SK-N-SH (cell line): ENCODE data around the gene GABRR2. TPM values are rescaled to one million over a fixed set of nuclear protein-coding genes. Genes with fewer than 3 reads are reported as not detected.

Experiments
- CTCF ChIA-PET: fragments of 300-600, 350-600 bp; formaldehyde crosslinking; extraction: SDS; loops from one replicate; lab custom pipeline; 2021; lab: Yijun Ruan, JAX
- POLR2A ChIA-PET: fragments of 350-600 bp; sonication (Branson Sonifier 250); formaldehyde crosslinking; extraction: SDS; loops from one replicate; lab custom pipeline; 2020; ENCODE audit warnings: antibody characterized with exemption, inconsistent platforms; lab: Yijun Ruan, JAX
- DNase-seq: peaks from one replicate; pipeline ENCODE4 v3.0.0; 2012
- H2AFZ ChIP-seq: fragments of 200-600 bp; sonication (generic); 2 replicates; pipeline ENCODE4 v1.8.1; 2016; ENCODE audit warnings: antibody characterized with exemption, mild to moderate bottlenecking, low read depth
- H3F3A ChIP-seq: fragments of 200-600 bp; sonication (generic); replicated peaks from 2 replicates; pipeline ENCODE3; 2016; ENCODE audit warnings: antibody characterized with exemption, mild to moderate bottlenecking; ENCODE audit not compliant: insufficient read depth
- H3K27ac ChIP-seq, 2 experiments: fragments of 200-500 bp in 1 of 2; fragments of 200-600 bp in 1 of 2; sonication (Bioruptor generic) in 1 of 2; sonication (generic), shearing (Covaris generic) in 1 of 2; 2 replicates each; pipeline versions ENCODE4 v1.5.1 to v1.6.1; 2014 to 2016; ENCODE audit warnings: low read depth in 2 of 2, inconsistent platforms in 1 of 2, low read length in 1 of 2, mild to moderate bottlenecking in 1 of 2, mixed read lengths in 1 of 2
- H3K27me3 ChIP-seq: fragments of 200-600 bp; sonication (generic), shearing (Covaris generic); 2 replicates; pipeline ENCODE4 v1.6.1; 2016; ENCODE audit warnings: mixed run types; ENCODE audit not compliant: insufficient read depth
- H3K36me3 ChIP-seq, 2 experiments: fragments of 200-500 bp in 1 of 2; fragments of 200-600 bp in 1 of 2; sonication (Bioruptor generic) in 1 of 2; sonication (generic) in 1 of 2; replicated peaks in 1 of 2; 2 replicates each; pipeline versions ENCODE3 to v1.5.1; 2014 to 2016; ENCODE audit warnings: low read length in 1 of 2, mild to moderate bottlenecking in 1 of 2; ENCODE audit not compliant: insufficient read depth in 2 of 2, control insufficient read depth in 1 of 2
- H3K4me1 ChIP-seq, 2 experiments: fragments of 200-500 bp in 1 of 2; fragments of 200-600 bp in 1 of 2; sonication (Bioruptor generic) in 1 of 2; sonication (generic), shearing (Covaris generic) in 1 of 2; 2 replicates each; pipeline versions ENCODE4 v1.5.1 to v1.6.1; 2014 to 2016; ENCODE audit warnings: low read depth in 1 of 2, low read length in 1 of 2, mixed run types in 1 of 2; ENCODE audit not compliant: insufficient read depth in 2 of 2, control insufficient read depth in 1 of 2
- H3K4me2 ChIP-seq: fragments of 200-600 bp; sonication (generic), shearing (Covaris generic); 2 replicates; pipeline ENCODE4 v1.6.1; 2017; ENCODE audit warnings: mixed run types
- H3K4me3 ChIP-seq, 2 experiments: fragments of 200-500 bp in 1 of 2; fragments of 200-600 bp in 1 of 2; sonication (Bioruptor generic) in 1 of 2; sonication (generic), shearing (Covaris generic) in 1 of 2; 2 replicates each; pipeline versions ENCODE4 v1.5.1 to v1.8.1; 2014 to 2016; ENCODE audit warnings: low read depth in 2 of 2, inconsistent platforms in 1 of 2, low read length in 1 of 2, mild to moderate bottlenecking in 1 of 2, mixed read lengths in 1 of 2, moderate library complexity in 1 of 2
- H3K79me2 ChIP-seq: fragments of 200-600 bp; sonication (generic); 2 replicates; pipeline ENCODE4 v1.8.1; 2017; ENCODE audit warnings: mild to moderate bottlenecking; ENCODE audit not compliant: insufficient read depth
- H3K9ac ChIP-seq: fragments of 200-600 bp; sonication (generic); 2 replicates; pipeline ENCODE4 v1.6.1; 2017; ENCODE audit warnings: mixed run types
- H3K9me2 ChIP-seq: fragments of 200-600 bp; sonication (generic); 2 replicates; pipeline ENCODE4 v1.6.1; 2017; ENCODE audit warnings: mixed run types
- H3K9me3 ChIP-seq: fragments of 200-600 bp; sonication (generic); 2 replicates; pipeline ENCODE4 v1.6.1; 2017; ENCODE audit warnings: mixed run types, mild to moderate bottlenecking, moderate library complexity
- H4K20me1 ChIP-seq: fragments of 200-600 bp; sonication (generic); 2 replicates; pipeline ENCODE4 v1.6.1; 2017; ENCODE audit warnings: mild to moderate bottlenecking, mixed run types; ENCODE audit not compliant: insufficient read depth
- EP300 ChIP-seq, 2 experiments: IDR thresholded peaks; 2 replicates each; pipeline versions ENCODE4 v1.4.0 to v1.6.1; 2012; ENCODE audit warnings: borderline replicate concordance in 1 of 2, low read depth in 1 of 2, low read length in 1 of 2
- GABPA ChIP-seq: IDR thresholded peaks from 2 replicates; pipeline ENCODE4 v1.4.0; 2012; ENCODE audit warnings: low read depth, mild to moderate bottlenecking
- IRF3 ChIP-seq: fragments of 150-350 bp; IDR thresholded peaks from 2 replicates; pipeline ENCODE4 v1.6.1; 2016; ENCODE audit warnings: mild to moderate bottlenecking, low read depth, low read length
- JUND ChIP-seq: IDR thresholded peaks from 2 replicates; pipeline ENCODE4 v1.4.0; 2012
- PBX3 ChIP-seq: IDR thresholded peaks from 2 replicates; pipeline ENCODE4; 2012
- RCOR1 ChIP-seq: fragments of 150-350 bp; IDR thresholded peaks from 2 replicates; pipeline ENCODE4 v1.6.1; 2017; ENCODE audit warnings: antibody characterized with exemption, low read length
- RXRA ChIP-seq: IDR thresholded peaks from 2 replicates; pipeline ENCODE4 v1.4.0; 2012; ENCODE audit warnings: low read depth, mild to moderate bottlenecking, borderline replicate concordance
- TCF12 ChIP-seq: IDR thresholded peaks from 2 replicates; pipeline ENCODE4 v1.4.0; 2012
- WGBS: methylation state at CpG from one replicate; pipeline ENCODE4 v1.1.6; 2017; ENCODE audit warnings: low lambda C conversion rate; 5-methylcytosine and 5-hydroxymethylcytosine counted together
- polyA plus RNA-seq, 3 experiments: library from polyadenylated mRNA; depleted of rRNA; stranded (reverse); fragments of >200 nt; gene quantifications; 2 replicates each; pipeline ENCODE4 v1.2.3, GENCODE V29; 2012
- TF ChIP-seq, protein P1 (sequence below): IDR thresholded peaks from 2 replicates; pipeline ENCODE4 v1.6.1; 2012; ENCODE audit warnings: mild to moderate bottlenecking, low read depth, low read length, moderate library complexity
- TF ChIP-seq, protein P2 (sequence below): fragments of 150-350 bp; IDR thresholded peaks from 2 replicates; pipeline ENCODE4 v1.6.1; 2017; ENCODE audit warnings: antibody characterized with exemption, low read length, low read depth, borderline replicate concordance

The GABRR2 gene
- polyA plus RNA-seq, 1 of the 3 experiments (the other 2 are of a cell fraction), result 0.18 TPM

DNA sequence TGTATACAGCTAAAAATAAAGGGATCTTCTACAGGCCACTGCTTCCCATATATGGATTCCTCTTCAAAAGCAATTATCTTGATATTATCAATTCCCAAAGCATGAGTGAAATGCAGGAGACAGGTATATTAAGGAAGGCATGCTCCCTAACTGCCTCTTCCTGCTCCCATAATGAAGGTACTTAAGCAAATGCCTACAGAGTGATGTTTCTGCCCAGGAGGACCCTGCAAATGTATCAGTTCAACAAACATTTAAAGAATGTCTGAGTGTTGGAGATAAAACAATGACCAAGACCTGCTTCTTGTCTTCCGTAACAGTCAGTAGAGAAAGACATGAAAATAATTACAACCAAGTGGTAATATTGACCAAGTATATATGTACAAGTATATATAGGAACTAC, 33.3 kb upstream of the GABRR2 start:
- Histone ChIP-seq H3K9ac (no peak overlapping the region), H3K4me2 (peak overlapping the region; percentile 27), H3K4me1 (peaks cover 19 to 26% of the 10 kb centered on the region in 2 experiments), H3K36me3 (peaks cover 0 to 1% of the 10 kb centered on the region in 2 experiments), H3K4me3 (no peak overlapping the region), H4K20me1 (peaks cover 61% of the 10 kb centered on the region), H3K27me3 (no peaks in the 10 kb centered on the region), H3K27ac (no peak overlapping the region), H3K9me2 (no peaks in the 10 kb centered on the region), H3F3A (peaks cover 7% of the 10 kb centered on the region), H3K79me2 (peaks cover 96% of the 10 kb centered on the region), H3K9me3 (no peaks in the 10 kb centered on the region), H2AFZ (no peak overlapping the region)
- ChIA-PET CTCF (interaction anchor here (2.3 kb wide), 1 partner anchor 23 kb away, joined by 12 read pairs; no protein-coding TSS in a partner anchor), POLR2A (no interaction called here)
- WGBS, result 67% methylated on average over 1 of the region's 1 CpG
- TF ChIP-seq, protein P1, sequence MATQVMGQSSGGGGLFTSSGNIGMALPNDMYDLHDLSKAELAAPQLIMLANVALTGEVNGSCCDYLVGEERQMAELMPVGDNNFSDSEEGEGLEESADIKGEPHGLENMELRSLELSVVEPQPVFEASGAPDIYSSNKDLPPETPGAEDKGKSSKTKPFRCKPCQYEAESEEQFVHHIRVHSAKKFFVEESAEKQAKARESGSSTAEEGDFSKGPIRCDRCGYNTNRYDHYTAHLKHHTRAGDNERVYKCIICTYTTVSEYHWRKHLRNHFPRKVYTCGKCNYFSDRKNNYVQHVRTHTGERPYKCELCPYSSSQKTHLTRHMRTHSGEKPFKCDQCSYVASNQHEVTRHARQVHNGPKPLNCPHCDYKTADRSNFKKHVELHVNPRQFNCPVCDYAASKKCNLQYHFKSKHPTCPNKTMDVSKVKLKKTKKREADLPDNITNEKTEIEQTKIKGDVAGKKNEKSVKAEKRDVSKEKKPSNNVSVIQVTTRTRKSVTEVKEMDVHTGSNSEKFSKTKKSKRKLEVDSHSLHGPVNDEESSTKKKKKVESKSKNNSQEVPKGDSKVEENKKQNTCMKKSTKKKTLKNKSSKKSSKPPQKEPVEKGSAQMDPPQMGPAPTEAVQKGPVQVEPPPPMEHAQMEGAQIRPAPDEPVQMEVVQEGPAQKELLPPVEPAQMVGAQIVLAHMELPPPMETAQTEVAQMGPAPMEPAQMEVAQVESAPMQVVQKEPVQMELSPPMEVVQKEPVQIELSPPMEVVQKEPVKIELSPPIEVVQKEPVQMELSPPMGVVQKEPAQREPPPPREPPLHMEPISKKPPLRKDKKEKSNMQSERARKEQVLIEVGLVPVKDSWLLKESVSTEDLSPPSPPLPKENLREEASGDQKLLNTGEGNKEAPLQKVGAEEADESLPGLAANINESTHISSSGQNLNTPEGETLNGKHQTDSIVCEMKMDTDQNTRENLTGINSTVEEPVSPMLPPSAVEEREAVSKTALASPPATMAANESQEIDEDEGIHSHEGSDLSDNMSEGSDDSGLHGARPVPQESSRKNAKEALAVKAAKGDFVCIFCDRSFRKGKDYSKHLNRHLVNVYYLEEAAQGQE, result no peak
- TF ChIP-seq TCF12 (peak; percentile 71), RCOR1 (no peak), IRF3 (no peak), JUND (peak; percentile 19; the same call in 1 of the 2 replicates), EP300 (IDR thresholded peaks at IDR 0.05; ENCODE audit: borderline replicate concordance in 1 of 2, low read depth in 1 of 2, low read length in 1 of 2) (peak in 1 of 2 experiments; percentile 10; a peak in 1 of 4 replicates), PBX3 (peak; percentile 53)
- TF ChIP-seq, protein P2, sequence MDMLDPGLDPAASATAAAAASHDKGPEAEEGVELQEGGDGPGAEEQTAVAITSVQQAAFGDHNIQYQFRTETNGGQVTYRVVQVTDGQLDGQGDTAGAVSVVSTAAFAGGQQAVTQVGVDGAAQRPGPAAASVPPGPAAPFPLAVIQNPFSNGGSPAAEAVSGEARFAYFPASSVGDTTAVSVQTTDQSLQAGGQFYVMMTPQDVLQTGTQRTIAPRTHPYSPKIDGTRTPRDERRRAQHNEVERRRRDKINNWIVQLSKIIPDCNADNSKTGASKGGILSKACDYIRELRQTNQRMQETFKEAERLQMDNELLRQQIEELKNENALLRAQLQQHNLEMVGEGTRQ, result no peak
- no peak for DNase-seq

- H3K9me3 ChIP-seq, result no peaks in the 10 kb centered on the region
- H3K27me3 ChIP-seq, result no peaks in the 10 kb centered on the region
- TF ChIP-seq RXRA, result no peak
- no peak for TF ChIP-seq GABPA
- TF ChIP-seq EP300 (IDR thresholded peaks at IDR 0.05; ENCODE audit: borderline replicate concordance in 1 of 2, low read depth in 1 of 2, low read length in 1 of 2), result no peak
- ChIA-PET POLR2A (no interaction called here), CTCF (interaction anchor here (2.3 kb wide), 1 partner anchor 24 kb away, joined by 12 read pairs; no protein-coding TSS in a partner anchor)
- H4K20me1 ChIP-seq, result peaks cover 61% of the 10 kb centered on the region
- no peak overlapping the region for H3K9ac ChIP-seq
- H3K4me1 ChIP-seq, result peaks cover 19 to 26% of the 10 kb centered on the region in 2 experiments
- peaks cover 7% of the 10 kb centered on the region for H3F3A ChIP-seq
- H3K79me2 ChIP-seq, result peaks cover 97% of the 10 kb centered on the region
- H3K36me3 ChIP-seq, result peaks cover 0 to 3% of the 10 kb centered on the region in 2 experiments
- no peaks in the 10 kb centered on the region for H3K9me2 ChIP-seq
- H3K4me2 ChIP-seq, result peak overlapping the region; percentile 27
- no peak overlapping the region for H3K4me3 ChIP-seq
- WGBS, result 73% methylated on average over 2 of the region's 2 CpGs
- no peak overlapping the region for H2AFZ ChIP-seq
- no peak overlapping the region for H3K27ac ChIP-seq
- DNase-seq, result no peak
These were observed 32.7 kb upstream of the GABRR2 start for GRCh38 chr6:89347825-89348224.
